ENCODE data around the gene MPRIP. TPM values are rescaled to one million over a fixed set of nuclear protein-coding genes. Genes with fewer than 3 reads are reported as not detected.

MPRIP gene
- polyA plus RNA-seq, 1 donor, result 205 TPM

DNA sequence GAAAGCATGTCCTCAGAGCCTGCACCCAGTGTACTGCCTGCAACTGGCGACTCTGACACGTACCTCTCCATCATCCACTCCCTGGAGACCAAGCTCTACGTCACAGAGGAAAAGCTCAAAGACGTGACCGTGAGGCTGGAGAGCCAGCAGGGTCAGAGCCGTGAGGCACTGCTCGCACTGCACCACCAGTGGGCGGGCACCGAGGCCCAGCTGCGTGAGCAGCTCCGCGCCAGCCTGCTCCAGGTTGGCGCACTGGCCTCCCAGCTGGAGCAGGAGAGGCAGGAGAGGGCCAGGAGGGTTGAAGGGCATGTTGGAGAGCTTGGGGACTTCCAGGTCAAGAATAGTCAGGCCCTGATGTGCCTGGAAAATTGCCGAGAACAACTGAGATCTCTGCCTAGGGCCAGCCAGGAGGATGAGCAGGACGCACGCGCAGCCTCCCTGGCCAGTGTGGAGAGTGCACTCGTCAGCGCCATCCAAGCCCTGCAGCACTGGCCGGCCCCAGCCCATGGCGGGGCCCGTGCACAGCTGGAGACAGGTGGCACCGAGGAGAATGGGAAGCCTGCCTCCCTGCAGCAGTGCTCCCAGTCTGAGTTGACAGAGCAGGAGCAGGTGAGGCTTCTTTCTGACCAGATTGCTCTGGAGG, 123.5 kb downstream of the MPRIP start:
- no peak for DNase-seq (ENCODE audit: low read depth)

DNA sequence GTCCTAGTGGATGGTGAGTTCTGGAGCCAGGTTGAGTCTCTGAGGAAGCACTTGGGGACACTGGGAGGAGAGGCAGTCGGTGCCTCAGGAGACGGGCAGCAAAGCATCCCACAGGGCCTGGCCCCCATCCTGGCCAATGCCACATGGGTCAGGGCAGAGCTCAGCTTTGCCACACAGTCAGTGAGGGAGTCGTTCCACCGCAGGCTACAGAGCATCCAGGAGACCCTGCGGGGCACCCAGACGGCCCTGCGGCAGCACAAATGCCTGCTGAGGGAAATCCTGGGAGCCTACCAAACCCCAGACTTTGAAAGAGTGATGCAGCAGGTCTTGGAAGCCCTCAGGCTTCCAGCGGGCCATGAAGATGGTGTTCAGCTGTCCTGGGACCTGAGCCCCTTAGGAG, 124.2 kb downstream of the MPRIP start:
- no peak for DNase-seq (ENCODE audit: low read depth)

DNA sequence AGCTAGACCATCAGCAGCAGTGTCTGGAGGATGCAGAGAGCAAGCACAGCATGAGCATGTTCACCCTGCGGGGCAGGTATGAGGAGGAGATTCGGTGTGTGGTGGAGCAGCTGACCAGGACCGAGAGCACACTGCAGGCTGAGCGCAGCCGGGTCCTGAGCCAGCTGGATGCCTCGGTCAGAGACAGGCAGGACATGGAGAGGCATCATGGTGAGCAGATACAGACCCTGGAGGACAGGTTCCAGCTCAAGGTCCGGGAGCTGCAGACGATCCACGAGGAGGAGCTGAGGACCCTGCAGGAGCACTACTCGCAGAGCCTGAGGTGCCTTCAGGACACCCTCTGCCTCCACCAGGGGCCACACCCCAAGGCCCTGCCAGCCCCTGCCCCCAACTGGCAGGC, 125.1 kb downstream of the MPRIP start:
- no peak for DNase-seq (ENCODE audit: low read depth)

DNA sequence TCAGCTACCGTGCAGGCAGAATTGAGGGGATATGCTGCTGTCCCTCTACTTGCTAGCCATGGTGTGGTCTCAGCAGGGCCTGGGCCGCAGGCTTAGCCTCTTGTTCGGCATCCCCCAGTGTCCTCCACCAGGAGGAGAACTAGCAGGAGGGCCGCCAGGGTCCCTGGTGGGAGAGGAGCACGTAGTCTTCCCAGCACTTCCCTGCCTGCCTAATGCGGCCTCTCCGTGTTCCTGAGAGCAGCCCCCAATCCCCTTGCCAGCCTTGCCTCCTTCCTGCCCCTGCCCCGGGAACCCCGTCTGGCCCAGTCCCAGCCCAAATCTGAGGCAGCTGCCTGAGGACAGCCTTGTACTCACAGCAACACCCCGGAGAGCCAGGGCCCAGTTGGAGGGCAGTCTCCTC, 125.7 kb downstream of the MPRIP start:
- no peak for DNase-seq (ENCODE audit: low read depth)

DNA sequence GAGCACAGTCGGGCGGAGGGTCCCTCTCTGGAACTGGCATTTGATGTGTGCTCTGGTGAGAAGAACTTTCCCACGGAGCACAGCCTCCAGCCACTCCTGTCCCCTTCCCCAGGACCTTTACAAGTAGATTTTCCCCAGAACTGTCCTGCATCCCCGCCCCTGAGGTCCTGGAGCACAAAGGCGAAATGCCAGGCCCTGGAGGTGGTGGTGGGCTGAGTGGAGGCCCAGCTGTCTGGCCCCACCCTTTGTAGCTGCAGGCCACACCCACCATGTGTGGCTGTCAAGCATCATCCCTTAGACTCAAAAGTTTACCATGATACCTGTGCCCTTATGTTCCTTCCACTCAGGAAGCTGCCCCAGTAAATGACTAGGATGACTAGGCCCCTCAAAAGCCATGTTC, 126.1 kb downstream of the MPRIP start:
- DNase-seq (ENCODE audit: low read depth), result no peak

DNA sequence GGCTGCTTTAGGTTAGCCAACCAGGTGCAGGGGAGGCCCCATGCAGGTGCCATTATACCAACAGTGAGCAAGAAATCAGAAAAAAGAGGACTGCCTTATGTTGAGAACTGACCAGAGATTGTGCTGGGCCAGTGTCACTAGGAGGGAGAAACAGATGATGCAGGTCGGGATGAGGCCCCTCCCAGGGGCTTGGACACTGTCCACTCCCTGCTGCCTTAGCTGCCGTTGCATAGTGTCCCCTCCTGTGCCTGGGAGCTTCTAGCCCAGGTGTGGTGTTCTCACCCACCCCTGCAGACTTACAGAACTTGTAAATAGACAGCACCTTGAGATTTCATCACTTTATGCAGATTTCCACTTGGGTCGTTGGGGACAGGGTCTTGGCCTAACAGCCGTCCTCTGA, 127.1 kb downstream of the MPRIP start:
- DNase-seq (ENCODE audit: low read depth), result no peak

DNA sequence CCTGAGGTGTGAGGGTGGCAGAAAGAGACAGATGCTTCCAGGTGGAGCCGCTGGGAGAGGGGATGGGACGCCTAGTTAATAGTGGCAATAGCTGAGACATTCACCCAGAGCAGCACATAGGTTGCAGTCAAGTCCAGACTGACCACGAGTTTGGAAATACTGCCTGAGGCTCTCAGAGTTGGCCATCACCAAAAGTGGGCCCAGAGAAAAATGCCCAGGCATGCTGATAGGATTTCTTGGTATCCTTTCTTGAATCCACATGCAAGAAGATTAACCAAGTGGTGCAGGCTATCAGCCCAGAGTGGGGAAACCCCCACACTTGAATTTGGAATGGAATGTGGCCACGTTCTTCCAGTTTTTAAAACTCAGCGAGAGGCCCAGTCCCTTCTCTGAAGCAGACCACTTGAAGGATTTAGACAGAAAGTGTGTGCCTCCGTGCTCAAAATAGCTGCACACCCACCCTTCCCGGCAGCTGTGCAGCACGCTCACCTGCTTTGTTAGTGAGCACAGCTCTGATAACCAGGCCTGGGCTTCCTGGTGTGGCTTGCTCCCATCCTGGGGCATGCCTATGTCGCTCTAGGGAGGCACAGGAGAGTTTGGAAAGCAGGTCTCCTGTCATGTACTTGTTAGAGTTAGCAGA, 128.2 kb downstream of the MPRIP start:
- DNase-seq (ENCODE audit: low read depth), result no peak

DNA sequence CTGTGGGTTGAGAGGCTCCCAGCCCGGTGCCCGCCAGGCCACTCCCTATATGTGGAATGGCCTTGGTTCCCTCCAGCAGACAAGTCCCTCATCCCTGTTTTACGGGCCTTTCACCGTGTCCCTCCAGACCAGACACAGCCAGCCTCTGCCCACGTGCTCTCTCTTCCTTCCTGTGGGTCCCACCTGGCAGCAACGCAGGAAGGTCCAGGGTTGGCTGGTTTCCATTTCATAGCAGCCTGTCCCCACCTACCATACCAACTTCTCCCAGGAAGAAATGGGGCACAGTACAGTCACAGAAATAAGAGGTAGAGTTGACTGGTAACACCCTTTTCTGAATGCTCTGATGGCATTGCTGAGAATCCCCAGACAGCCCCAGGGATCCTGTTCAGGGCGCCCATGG, 128.9 kb downstream of the MPRIP start:
- DNase-seq (ENCODE audit: low read depth), result no peak

DNA sequence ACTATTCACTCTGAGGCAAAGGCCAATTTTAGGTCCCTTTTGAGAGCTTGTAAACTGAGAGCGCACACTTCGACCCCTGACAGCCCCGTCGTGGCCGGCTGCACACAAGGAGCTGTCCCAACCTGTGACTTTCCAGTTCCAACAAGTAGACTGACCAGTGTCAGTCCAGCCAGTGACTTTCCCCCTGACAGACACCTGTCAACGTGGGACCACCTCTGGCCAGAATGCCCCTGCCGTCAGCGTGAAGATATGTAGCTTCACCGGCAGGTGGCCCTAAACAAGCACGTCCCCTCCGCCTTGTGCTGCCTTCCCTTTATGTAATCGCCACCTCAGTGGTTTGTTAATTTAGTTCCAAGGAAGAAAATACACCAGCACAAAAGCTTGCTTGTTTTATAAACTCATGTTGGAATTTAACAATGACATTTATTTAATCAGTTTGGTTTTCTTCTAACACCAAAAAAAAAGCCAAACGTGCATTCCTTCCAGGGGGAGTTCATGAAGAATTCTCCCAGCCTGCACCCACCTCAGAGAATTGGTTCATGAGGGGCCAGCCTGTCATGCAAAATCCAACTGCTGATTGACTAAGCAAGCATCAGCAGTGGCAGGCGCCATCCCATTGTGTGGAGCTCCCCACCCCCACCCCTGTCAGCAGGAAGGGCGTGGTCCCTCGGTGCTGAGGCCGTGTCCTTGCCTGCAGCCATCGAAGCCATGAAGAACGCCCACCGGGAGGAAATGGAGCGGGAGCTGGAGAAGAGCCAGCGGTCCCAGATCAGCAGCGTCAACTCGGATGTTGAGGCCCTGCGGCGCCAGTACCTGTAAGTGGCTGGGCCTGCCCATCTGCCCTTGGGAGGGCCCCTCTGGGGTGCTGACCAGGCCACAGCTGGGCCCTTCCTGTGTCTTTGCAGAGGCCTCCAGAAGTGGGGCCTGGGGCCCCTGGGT, 130.0 kb downstream of the MPRIP start:
- no peak for DNase-seq (ENCODE audit: low read depth)

DNA sequence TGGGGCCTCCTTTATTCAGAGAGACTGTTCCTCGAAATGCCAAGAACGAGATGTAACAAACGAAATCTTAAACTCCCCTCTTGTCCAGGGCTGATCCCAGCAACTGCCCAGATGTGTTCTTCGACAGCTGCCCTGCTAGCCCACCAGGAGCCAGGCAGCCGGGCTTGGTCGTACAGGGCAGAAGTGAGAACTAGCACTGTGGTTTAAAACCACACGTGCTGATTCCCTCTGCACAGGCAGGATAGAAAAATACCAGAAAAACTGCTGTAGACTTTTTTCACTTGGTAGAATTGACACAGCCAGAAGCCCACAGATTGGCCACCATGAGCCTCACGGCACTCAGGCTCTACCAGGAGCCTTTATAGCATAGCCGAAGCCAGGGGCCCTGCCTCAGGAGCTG, 130.7 kb downstream of the MPRIP start:
- DNase-seq (ENCODE audit: low read depth), result no peak

DNA sequence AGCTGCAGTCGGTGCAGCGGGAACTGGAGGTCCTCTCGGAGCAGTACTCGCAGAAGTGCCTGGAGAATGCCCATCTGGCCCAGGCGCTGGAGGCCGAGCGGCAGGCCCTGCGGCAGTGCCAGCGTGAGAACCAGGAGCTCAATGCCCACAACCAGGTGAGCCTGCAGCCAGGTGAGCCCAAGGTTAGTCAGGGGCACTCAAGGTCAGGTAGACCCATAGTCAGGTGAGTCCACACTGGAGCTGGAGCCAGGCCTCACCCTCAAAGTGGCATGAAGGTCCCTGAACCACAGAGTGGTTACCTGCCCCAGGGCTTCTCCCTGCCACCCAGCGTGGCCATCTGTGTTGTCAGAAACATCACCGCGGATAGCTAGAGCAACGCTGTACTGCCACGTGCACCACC, 131.7 kb downstream of the MPRIP start:
- no peak for DNase-seq (ENCODE audit: low read depth)

DNA sequence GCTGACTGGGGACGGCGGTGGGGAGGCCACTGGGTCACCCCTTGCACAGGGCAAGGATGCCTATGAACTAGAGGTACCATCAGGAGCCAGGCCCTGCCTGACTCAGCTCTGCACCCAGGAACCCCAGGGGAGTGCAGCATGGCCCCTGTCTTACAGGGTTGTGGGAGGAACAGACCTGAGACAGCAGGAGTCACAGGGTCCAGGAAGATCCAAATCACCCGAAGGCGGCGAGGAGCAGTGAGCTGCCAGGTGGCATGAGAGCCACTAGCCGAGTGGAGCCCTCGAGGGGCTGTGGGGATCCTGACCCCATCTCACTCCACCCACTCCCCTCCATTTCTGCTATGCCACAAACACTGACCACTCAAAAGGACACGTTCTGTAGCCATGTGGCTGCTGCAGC, 133.1 kb downstream of the MPRIP start:
- no peak for DNase-seq (ENCODE audit: low read depth)

DNA sequence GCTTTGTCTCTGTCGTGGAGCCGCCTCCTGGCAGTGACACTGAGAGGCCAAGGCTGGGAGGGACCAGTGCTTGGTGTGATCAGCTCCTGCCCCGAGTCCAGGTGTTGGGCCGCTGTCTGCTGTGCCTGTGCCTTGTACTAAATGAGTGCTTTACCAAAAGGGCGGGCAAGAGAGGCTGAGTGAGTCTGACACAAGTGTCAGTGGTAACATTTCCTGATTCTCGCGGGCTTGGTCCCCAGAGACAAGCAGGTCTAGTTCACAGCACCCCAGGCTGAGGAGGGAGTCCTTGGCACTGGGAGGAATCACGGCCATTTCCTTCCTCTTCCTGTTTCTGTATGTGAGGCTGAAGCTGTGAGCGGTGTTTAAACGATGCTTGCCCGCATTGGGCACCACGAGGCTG, 133.7 kb downstream of the MPRIP start:
- DNase-seq (ENCODE audit: low read depth), result no peak

DNA sequence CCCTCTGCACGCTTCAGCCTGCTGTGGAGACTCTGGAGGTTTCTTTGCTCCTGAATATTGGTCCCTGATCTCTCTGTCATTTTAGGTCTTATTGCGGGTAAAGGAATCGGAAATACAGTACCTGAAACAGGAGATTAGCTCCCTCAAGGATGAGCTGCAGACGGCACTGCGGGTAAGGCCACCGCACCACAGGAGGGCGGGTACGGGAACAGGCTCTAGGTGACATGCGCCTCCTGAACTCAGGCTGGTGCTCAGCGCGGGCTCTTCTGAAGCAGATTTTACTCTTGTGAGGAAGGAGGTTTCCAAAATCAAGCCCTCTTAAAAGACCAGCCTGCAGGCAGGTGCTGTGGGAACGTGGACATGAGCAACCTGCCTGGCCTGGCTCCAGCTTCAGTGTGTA, 134.1 kb downstream of the MPRIP start:
- no peak for DNase-seq (ENCODE audit: low read depth)

DNA sequence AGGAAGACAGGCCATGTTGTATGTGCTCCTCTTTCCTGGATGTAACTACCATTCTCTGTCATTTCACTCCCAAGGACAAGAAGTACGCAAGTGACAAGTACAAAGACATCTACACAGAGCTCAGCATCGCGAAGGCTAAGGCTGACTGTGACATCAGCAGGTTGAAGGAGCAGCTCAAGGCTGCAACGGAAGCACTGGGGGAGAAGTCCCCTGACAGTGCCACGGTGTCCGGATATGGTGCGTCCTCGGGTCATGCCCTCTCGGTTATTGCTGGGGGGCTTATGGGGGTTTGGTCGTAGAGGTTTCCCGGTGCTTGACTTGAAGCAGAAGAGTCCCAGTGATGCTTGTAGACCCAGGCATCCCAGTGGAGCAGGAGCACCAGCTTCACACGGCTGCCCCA, 134.9 kb downstream of the MPRIP start:
- DNase-seq (ENCODE audit: low read depth), result no peak

DNA sequence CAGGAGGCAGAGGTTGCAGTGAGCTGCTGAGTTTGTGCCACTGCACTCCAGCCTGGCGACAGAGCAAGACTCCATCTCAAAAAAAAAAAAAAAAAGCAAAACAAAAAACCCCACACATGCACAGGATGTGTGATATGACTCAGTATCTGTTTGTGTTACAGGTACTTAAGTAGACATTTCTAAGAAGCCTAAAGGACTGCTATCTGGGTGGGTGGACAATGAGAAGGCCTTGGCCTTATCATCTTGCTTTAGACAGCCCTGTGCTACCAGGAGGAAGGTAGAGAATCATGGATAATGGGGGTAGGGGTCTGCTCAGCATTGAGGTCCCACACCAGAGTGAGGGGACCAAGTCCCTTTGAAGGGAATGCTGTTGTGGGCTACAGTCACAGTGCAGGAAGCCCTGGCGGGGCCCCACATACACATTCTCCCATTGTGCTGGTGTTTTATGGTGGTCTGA, 137.1 kb downstream of the MPRIP start:
- no peak for DNase-seq (ENCODE audit: low read depth)

DNA sequence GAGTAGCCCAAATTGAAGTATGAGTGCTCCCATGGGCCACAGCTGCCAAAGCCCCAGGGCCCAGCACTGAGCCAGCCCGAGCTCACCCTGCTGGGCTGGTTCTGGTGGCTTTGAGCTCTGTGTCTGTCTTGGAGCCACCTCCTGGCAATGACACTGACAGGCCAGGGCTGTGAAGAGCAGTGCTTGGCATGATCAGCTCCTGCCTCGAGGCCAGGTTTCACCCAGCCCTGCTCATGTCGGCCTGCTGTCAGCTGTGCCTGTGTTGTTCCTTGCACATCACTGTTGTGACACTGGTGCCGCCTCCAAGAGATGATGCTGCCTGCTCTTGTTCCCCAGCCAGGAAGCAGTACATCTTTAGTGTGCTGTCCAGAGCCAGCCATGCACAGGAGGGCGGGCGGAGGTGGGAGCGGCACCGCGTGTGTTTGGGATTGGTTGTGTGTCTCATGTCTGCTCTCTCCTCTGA, 137.9 kb downstream of the MPRIP start:
- no peak for DNase-seq (ENCODE audit: low read depth)

DNA sequence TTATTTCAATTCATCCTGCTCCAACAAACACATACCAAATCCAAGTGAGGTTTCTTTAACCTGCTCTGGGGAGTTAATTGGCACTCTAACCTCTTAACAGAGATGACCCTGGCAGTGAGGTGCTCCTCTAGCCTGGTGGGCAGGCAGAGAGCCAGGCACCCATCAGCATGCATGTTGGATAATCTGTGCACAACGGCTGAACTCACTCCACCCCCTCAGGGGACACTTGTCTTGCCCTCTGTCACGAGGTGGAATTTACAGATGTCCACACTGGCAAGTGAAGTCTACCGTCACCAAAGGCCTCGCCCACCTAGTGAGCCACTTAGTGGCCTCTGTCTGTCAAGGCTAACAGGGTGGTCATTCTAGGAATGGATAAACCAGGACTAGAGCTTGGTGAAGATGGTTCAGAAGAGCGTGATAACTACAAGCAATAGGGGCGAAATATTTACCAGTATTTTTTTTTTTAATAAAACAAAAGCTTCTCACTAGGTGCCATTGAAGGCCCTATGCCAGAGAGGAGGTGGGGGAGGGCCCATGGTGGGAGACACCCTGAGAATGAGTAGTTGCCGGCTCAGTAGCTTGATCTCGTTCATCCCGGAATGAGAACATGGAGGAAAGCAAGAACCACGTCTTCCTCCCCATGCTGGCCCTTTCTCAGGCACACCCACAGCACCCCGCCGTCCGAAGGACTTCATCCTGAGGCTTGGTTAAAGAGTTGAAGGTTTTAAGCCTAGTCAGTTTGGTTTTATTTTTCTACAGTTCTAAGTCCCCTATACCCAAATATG, 138.7 kb downstream of the MPRIP start:
- DNase-seq (ENCODE audit: low read depth), result no peak

DNA sequence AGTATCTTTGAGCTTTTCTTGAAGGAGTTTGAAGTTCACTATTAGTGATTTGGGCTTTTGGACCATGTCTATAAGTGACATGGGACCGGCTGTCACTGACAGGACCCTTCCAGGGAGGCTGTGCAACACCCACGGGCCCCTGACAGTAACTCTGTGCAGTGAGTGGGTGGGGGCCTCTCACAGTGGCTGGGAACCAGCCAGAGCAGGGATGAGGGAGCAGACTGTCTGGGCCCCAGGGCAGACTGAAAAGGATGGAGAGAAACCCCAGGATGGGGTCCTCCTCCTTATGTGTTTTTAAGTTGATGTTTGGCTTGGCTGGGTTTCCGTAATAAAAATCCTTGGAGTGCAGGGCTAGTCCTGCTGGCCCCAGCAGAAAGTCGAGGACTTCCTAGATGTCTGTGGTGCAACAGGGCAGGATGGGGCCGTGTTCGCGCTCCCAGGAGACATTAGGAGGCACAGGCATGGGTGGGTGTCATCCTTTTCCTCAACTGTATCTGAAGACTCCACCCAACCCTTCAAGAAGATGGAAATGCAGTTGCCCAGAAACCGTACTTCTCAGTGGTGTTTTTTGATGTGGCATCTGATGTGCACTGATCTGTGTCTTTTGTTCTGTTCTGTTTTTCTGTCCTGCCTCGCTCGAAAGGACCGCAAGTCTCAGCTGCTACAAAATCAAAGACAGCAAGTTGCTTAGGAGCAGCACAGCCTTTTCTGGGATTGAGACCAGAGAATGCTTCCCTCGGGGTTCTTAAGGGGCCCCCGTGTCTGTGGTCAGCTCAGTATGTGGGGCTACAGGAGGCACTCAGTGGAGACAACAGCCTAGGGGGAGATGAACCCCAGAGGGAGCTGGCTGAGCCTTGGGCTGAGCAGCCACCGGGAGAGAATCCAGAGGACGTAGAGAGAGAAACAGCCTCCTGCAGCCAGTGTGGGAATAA, 139.7 kb downstream of the MPRIP start:
- no peak for DNase-seq (ENCODE audit: low read depth)

DNA sequence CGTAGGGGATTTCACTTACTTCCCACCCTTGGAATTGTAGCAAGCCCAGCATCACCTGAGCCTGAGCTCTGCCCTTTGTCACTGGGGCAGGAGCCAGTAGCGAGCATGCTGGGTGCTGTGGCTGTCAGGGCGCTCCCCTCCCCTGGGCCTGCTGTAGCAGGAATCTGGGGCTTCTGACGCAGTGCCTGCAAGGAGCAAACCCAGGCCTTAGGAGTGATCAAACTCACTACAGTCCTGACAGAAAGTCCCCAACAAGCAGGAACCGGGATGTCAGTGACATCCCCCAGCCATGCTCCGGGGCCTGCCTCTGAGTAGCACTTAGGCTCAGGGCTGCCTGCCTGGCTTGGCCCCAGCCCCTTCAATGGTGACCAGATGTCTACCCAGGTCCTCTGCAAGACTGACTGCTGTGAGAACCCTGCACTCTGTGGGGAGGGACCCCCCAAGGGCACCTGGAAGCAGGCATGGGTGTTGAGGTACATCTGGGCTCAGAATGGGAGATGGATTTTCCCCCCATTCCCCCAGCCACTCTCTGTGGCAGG, 140.4 kb downstream of the MPRIP start:
- no peak for DNase-seq (ENCODE audit: low read depth)

Measured in forelimb muscle (tissue), 1 donor.